OCI-LY1 (cell line): ENCODE data around the gene LDLRAD2.

Source experiments
- H2AFZ ChIP-seq: fragments of 200-600 bp; sonication (generic), shearing (Covaris generic); 2 replicates; pipeline ENCODE4 v1.6.0; 2014; ENCODE audit warnings: antibody characterized with exemption, mild to moderate bottlenecking, low read length
- H3F3A ChIP-seq: fragments of 200-600 bp; sonication (generic), shearing (Covaris generic); 2 replicates; pipeline ENCODE4 v1.6.0; 2014; ENCODE audit warnings: mild to moderate bottlenecking, antibody characterized with exemption, low read length, moderate library complexity; ENCODE audit not compliant: insufficient read depth
- H3K27ac ChIP-seq: fragments of 200-600 bp; sonication (generic); 2 replicates; pipeline ENCODE4 v1.5.1; 2014; ENCODE audit warnings: low read length, mixed run types, mild to moderate bottlenecking, low read depth; ENCODE audit not compliant: poor library complexity, severe bottlenecking
- H3K27me3 ChIP-seq: fragments of 200-600 bp; sonication (generic); 2 replicates; pipeline ENCODE4 v1.6.0; 2014; ENCODE audit warnings: antibody characterized with exemption, mild to moderate bottlenecking, low read length, moderate library complexity; ENCODE audit not compliant: insufficient read depth
- H3K36me3 ChIP-seq: fragments of 200-600 bp; sonication (generic); 2 replicates; pipeline ENCODE4 v1.6.1; 2014; ENCODE audit warnings: mild to moderate bottlenecking, antibody characterized with exemption, low read length, moderate library complexity, mixed read lengths; ENCODE audit not compliant: insufficient read depth
- H3K4me1 ChIP-seq: fragments of 200-600 bp; sonication (generic); 2 replicates; pipeline ENCODE4 v1.5.1; 2014; ENCODE audit warnings: mild to moderate bottlenecking, low read length, moderate library complexity; ENCODE audit not compliant: insufficient read depth, severe bottlenecking
- H3K4me2 ChIP-seq: fragments of 200-600 bp; sonication (generic), shearing (Covaris generic); 2 replicates; pipeline ENCODE4 v1.6.1; 2014; ENCODE audit warnings: low read length
- H3K4me3 ChIP-seq: fragments of 200-600 bp; sonication (generic); 2 replicates; pipeline ENCODE4 v1.5.1; 2014; ENCODE audit warnings: low read length, low read depth, mild to moderate bottlenecking, mixed read lengths; ENCODE audit not compliant: poor library complexity, severe bottlenecking
- H3K79me2 ChIP-seq: fragments of 200-600 bp; shearing (Covaris generic); 2 replicates; pipeline ENCODE4 v1.6.1; 2016; ENCODE audit warnings: mixed run types, low read length, mixed read lengths; ENCODE audit not compliant: insufficient read depth
- H3K9ac ChIP-seq: fragments of 200-600 bp; sonication (generic), shearing (Covaris generic); 2 replicates; pipeline ENCODE4 v1.6.1; 2014; ENCODE audit warnings: mild to moderate bottlenecking, low read length, mixed read lengths
- H3K9me2 ChIP-seq: fragments of 200-600 bp; sonication (generic), shearing (Covaris generic); 2 replicates; pipeline ENCODE4 v1.6.1; 2014; ENCODE audit warnings: low read depth, mild to moderate bottlenecking, low read length, mixed read lengths
- H3K9me3 ChIP-seq: fragments of 200-600 bp; shearing (Covaris generic); 2 replicates; pipeline ENCODE4 v1.6.1; 2014; ENCODE audit warnings: low read length, mixed read lengths
- H4K20me1 ChIP-seq: fragments of 200-600 bp; sonication (generic), shearing (Covaris generic); 2 replicates; pipeline ENCODE4 v1.6.0; 2016; ENCODE audit warnings: mild to moderate bottlenecking, low read length; ENCODE audit not compliant: insufficient read depth
- CTCF ChIP-seq: fragments of 200-600 bp; sonication (generic), shearing (Covaris generic); IDR thresholded peaks from 2 replicates; pipeline ENCODE4 v1.5.1; 2017; ENCODE audit warnings: mild to moderate bottlenecking, antibody characterized with exemption, low read length, moderate library complexity, mixed read lengths
- EZH2 ChIP-seq: fragments of 200-600 bp; sonication (generic), shearing (Covaris generic); IDR thresholded peaks from 2 replicates; pipeline ENCODE4 v1.8.0; 2017; ENCODE audit warnings: borderline replicate concordance, mixed run types, mild to moderate bottlenecking, antibody characterized with exemption, low read length, moderate library complexity, mixed read lengths

The LDLRAD2 gene

GRCh38 chr1:21859669-21860179, 47.7 kb downstream of the LDLRAD2 start:
- peaks cover 11% of the 10 kb centered on the region for H3K4me1 ChIP-seq
- peaks cover 13% of the 10 kb centered on the region; the same call in 1 of the 2 replicates for H3K36me3 ChIP-seq
- no peak for TF ChIP-seq EZH2
- no peak for TF ChIP-seq CTCF

GRCh38 chr1:21860971-21861370, 48.9 kb downstream of the LDLRAD2 start:
- Histone ChIP-seq H3F3A (no peaks in the 10 kb centered on the region), H3K9me2 (no peaks in the 10 kb centered on the region), H3K27me3 (peaks cover 8% of the 10 kb centered on the region; the same call in 1 of the 2 replicates), H4K20me1 (no peaks in the 10 kb centered on the region), H3K4me3 (no peak overlapping the region), H3K4me2 (no peak overlapping the region), H3K4me1 (peaks cover 23% of the 10 kb centered on the region), H2AFZ (no peak overlapping the region), H3K36me3 (peaks cover 13% of the 10 kb centered on the region; the same call in 1 of the 2 replicates), H3K27ac (no peak overlapping the region), H3K9ac (no peak overlapping the region), H3K9me3 (peaks cover 4% of the 10 kb centered on the region; the same call in 1 of the 2 replicates), H3K79me2 (no peaks in the 10 kb centered on the region)
- TF ChIP-seq EZH2: no peak
- TF ChIP-seq CTCF: no peak

More at GRCh38 chr1:21859669-21860179, 47.7 kb downstream of the LDLRAD2 start:
- Histone ChIP-seq H4K20me1 (no peaks in the 10 kb centered on the region), H3K4me3 (no peak overlapping the region), H3K9ac (no peak overlapping the region), H3K79me2 (no peaks in the 10 kb centered on the region), H3K4me2 (no peak overlapping the region), H3F3A (no peaks in the 10 kb centered on the region), H3K27ac (no peak overlapping the region), H2AFZ (no peak overlapping the region), H3K9me2 (no peaks in the 10 kb centered on the region), H3K27me3 (peaks cover 8% of the 10 kb centered on the region; the same call in 1 of the 2 replicates), H3K9me3 (peaks cover 4% of the 10 kb centered on the region; the same call in 1 of the 2 replicates)

GRCh38 chr1:21861602-21862429, 49.8 kb downstream of the LDLRAD2 start:
- no peaks in the 10 kb centered on the region for H3K9me2 ChIP-seq
- H4K20me1 ChIP-seq: no peaks in the 10 kb centered on the region
- H3K27me3 ChIP-seq: peaks cover 8% of the 10 kb centered on the region; the same call in 1 of the 2 replicates
- H3K9ac ChIP-seq: no peak overlapping the region
- no peak for TF ChIP-seq CTCF
- no peak overlapping the region for H3K4me2 ChIP-seq
- H3K79me2 ChIP-seq: no peaks in the 10 kb centered on the region
- H3K4me3 ChIP-seq: no peak overlapping the region
- no peak overlapping the region for H2AFZ ChIP-seq
- peaks cover 13% of the 10 kb centered on the region; the same call in 1 of the 2 replicates for H3K36me3 ChIP-seq
- H3K4me1 ChIP-seq: peaks cover 32% of the 10 kb centered on the region
- no peak overlapping the region for H3K27ac ChIP-seq
- H3F3A ChIP-seq: no peaks in the 10 kb centered on the region
- peaks cover 4% of the 10 kb centered on the region; the same call in 1 of the 2 replicates for H3K9me3 ChIP-seq
